Right renal cortex interstitium (tissue), 3 donors: ENCODE data around the gene NOC4L. TPM values are rescaled to one million over a fixed set of nuclear protein-coding genes. Genes with fewer than 3 reads are reported as not detected.
"Not testable (repeated sequence)": the region's sequence is repeated elsewhere in the genome, so short reads cannot be mapped to it uniquely, and the experiment has no call there.

ENCODE experiments used
- DNase-seq, 3 donors: peaks; one replicate each; pipeline ENCODE4 v3.0.0-alpha.2; 2013; ENCODE audit warnings: low read depth in 3 of 3, low spot score in 2 of 3
- polyA plus RNA-seq, 3 donors: library from polyadenylated mRNA; unstranded; fragments of 120-200 nt; gene quantifications; one replicate each; pipeline ENCODE4 v1.2.1, GENCODE V29; 2013; ENCODE audit not compliant: insufficient read length in 3 of 3

Gene NOC4L
- polyA plus RNA-seq, 3 donors = 10.9 to 12.4 (median 11.3) TPM

DNA sequence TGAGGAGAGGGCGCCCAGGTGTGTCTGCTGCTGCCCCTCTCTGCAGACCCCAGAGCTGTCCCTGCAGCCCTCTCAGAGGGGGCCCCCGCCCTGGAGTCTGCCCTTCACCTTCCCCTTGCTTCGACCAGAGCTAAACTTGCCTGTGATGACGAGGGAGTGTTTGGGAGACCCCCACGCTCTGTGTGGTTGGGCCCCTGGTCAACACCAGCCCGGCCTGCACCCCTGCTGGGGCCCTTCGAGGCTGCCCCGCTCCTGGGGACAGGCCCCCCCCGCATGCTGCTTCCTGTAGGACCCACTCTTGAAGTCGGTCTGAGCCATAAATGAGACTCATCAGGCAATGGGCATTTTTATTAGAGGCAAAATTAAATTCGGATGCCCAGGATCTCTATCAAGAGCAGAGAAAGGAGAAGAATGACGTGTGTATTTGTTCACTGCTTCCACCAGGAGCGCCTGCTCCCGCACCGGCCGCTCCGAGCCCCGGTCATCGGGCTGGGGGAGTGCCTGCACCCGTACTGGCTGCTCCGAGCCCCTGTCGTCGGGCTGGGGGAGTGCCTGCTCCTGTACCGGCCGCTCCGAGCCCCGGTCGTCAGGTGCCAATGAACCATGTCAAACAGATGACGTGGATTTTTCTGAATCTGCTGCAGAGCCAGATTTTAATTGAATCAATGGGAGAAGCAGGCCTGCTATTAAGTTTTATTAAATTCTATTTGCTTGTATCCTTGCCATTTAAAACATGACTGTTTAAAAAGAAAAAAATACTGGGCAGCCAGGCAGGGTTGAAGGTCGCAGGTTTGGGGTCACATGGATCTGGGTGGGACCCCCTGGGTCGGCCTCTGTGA is 47.7 kb downstream of the NOC4L start:
- DNase-seq = no peak

DNA sequence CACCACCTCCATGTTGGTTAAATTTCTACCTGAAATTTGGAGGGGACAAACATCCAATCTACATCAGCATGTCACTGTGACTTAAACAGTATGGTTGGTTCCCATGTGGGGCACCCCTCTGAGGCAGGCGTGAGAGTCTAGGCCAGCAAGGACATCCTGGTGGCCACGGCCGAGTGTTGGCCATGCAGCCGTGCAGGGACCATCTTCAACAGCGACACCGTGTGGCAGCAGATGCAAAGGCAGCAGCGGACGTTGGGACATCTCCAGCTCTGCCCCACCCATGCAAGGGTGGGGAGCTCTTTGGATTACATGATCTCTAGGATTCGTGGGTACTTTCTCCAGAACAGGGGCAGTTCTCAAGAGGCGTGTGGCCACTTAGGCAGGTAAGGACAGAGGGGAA is 49.8 kb downstream of the NOC4L start:
- no peak for DNase-seq

DNA sequence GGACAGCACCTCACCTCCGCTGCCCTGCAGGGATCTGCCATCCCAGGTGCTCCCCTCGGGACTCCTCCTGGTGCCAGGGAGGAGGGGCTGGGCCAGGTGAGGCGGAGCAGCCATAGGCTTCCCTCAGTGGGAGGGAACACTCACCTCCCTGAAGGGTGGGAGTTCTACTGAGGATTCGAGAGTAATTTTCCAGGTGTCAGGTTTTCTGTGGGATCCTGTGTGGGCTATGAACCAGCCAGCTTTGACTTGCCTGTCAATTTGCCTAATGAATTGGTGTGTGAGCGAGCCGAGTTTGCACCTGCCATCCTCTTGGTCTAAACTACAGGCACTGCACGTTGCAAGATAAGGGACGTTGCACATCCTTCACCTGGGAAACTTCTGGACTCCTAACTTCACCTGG is 50.3 kb downstream of the NOC4L start:
- DNase-seq = no peak

DNA sequence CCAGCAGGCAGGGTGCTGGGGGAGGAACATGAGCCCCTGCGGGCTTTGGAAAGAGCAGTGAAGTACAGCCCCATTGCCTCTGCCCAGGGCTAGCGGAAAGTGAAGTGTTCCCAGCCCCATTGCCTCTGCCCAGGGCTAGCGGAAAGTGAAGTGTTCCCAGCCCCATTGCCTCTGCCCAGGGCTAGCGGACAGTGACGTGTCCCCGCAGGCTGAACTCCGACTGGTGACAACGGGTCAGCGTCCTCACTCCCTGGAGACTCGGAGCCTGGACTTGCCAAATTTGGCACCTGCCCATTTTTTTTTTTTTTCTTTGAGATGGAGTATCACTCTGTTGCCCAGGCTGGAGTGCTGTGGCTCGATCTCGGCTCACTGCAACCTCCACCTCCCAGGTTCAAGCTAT is 51.0 kb downstream of the NOC4L start:
- not testable (repeated sequence) for DNase-seq

DNA sequence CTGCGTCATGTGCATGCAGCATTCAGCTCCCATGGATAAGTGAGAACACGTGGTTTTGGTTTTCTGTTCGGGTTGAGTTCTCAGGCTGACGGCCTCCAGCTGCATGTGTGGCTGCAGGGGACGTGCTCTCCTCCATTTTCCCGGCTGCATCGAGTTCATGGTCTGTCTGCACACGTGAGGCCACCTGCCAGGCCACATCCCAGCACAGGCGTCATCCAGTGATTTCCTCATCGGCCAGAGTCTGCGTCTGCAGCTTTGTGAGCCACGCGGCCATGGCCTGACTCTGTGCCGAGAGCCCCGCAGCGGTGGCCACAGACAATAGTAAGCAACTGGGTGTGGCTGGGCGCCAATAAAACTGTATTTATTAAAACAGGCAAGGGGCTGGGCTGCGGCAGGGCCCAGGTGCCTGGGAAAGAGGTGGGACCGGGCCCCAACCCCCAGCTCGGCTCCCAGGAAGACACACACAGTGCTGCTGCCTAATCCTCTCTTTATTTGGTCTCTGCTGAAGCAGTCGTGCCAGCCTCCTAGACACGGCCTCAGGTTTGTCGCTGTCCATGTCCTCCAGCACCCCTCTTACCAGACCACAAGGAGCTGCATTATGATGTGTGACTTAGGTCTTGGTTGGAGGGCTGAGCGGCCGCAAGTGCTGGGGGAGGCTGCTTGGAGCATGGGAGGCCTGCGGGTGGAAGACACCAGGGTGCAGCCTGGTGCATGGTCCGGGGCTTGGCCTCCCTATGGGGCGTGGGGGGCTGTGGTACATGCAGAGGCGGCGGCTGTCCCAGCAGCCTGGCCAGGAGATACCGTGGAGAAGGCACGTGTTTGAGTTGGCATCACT is 52.0 kb downstream of the NOC4L start:
- DNase-seq = no peak

DNA sequence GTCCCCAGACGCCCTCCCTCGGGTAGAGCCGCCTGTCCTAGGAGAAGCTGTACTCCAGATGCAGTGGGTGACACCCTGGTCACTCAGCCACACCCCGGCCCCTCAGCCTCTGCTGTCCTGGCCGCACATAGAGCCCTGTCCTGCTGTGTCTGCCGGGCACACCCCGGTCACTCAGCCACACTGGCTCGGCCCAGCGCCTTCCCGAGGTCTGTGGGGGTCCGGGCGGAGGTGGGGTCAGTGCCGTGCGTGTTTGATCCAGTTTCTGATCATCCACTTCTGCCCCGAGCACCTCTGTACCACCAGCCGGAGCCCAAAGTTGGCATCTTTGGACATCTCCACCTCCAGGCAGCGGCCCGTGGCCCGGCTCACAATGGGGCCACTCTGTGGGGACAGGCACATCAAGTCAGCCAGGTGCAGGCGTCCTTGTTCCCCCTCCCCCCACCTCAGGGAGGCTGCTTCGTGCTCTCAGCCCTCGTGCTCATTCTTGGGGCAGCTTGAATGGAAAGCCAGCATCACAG is 52.7 kb downstream of the NOC4L start:
- no peak for DNase-seq

DNA sequence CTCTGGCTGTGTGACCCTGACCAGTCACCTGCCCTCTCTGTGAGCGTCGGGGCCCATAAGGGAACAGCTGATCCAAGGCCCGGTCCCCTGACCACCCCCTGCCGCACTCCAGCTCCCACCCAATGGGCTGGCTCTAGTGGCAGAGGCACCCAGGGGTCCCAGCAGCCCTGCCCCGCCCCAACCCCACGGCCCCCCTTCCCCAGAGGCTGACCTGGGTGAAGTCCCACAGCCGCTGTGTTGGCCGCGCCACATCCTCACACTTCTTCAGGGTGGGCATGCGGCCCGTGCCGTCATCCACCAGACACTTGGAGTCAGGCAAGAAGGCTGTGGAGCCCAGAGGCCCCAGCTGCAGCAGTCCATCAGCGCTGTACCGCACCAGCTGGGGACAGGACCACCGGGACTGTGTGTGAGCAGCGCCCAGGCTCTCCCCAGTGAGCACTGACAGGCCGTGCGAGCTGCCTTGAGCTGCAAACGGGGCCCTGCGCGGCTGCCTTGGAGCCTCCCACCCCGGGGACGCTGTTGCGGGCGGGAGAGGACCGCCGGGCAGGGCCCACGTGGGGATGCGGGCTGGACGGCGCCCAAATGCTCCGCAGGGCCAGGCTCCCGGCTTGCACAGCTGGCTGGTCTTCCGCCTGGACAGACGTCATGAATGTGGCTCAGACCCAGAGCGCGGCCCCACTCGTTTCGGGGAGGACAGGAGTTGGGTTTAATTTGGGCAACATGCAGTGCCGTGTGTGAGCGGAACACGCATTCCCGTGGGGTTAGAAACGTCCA is 53.5 kb downstream of the NOC4L start:
- DNase-seq = no peak

DNA sequence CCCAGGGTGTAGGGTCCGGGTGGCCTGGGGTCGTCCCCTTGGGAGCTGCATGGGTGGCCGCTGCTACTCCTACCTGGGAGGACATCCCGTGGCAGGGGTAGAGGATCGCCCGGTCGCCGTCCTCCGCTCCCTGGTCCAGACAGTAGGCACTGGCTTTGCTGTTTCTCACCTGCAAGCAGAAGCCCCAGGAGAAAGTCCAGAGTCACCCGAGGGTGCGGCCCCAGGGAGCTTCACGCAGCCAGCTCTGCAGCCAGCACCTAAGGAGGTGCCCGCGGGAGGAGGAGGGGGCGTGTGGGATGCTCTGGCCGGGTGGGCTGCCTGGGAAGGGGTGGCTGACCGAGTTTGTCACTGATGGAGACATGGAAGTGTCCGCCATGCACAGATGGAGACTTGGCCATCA is 54.8 kb downstream of the NOC4L start:
- DNase-seq = no peak

DNA sequence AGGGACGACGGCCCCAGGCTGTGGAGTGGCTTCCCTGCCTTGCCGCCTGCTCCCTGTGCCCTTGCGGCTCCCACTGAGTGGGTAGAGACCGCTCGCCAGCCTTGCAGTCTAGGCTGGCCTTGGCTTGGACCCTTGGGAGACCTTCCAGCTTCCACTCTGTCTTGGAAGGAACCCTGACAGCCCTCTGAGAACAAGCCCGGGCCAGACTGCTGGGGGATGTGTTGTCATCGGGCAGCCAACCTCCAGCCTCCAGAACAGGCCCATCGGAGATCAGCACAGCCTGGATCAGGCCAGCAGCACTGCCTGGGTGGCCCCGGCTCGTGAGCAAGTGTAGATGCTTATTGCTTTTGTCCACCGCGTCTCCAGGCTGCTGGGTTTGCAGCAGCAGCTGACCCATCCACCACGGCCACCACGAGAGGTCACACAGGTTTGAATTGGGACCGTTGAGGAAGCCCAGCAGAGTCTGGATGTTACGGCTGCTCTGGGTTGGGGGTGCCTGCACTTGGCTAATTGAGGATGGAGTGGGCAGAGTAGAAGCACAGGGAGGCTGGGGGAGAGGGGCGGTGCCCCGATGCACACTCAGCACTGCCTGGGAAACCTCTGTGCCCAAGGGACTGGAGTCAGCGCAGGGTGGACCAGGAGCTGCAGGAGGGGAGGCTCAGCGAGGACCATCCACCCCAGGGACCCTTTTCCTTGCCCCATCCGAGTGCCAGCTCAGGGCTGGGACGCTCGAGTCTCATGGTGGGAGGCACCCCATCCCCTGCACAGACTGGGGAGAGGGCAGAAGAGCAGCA is 55.5 kb downstream of the NOC4L start:
- DNase-seq = no peak

DNA sequence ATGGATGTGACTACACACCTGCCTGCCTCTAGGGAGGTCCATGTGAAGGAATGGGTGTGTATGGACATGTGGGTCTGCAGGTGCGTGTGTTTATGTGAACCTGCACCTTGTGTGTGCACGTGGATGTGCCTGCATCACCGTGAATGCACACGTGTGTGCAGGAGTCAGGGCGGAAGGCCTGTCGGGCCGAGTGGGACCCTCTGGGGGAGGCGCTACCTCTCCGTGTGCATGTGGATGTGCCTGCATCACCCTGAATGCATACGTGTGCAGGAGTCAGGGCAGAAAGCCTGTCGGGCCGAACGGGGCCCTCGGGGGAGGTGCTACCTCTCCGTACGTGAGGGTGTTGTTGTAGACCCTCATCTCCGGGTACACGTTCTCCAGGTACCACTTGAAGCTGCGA is 56.5 kb downstream of the NOC4L start:
- no peak for DNase-seq

DNA sequence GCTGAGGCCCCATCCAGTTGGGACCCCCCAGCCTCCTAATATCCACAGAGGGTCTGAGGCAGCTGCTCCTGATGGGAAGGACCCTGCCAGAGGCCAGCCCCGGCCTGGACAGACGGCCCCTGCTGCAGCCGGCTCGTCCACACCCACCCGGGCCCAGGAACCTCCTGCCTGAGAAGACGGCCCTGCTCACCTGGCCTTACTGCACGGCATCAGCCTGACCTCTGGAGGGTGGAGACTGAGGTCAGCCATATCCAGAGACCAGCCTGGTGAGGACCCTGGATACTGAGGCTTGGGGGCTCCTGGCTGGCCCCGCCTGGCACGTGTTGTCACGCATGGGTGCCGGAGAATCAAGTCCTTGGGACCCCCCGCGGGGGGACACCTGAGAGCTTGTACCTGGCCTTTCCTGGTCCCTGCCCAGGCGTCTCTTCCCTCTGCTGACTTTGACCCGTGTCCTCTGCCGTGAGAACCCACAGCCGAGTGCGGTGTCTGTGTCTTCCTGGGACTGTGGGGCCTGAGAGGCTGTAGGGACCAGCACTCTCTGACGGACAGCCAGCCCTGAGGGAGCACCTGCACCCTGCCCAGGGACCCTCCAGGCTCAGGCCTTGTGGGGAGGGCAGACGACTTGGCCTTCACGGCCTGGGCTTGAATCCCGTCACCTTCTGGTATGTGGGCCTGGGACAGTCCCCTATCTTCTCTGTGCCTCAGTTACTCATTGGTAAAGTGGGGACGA is 57.3 kb downstream of the NOC4L start:
- no peak for DNase-seq

Other genes with a start within 250 kb of the NOC4L start
- 10 to 100 TPM; 18.4 to 20.5 (median 19.8) TPM for gene ULK1, start 249.8 kb upstream of the NOC4L start, polyA plus RNA-seq
- 10 to 100 TPM; 10.5 to 12.8 (median 12.2) TPM for gene PUS1, start 215.2 kb upstream of the NOC4L start, polyA plus RNA-seq
- gene EP400, start 194.5 kb upstream of the NOC4L start, polyA plus RNA-seq = 10 to 100 TPM; 29.2 to 31.6 (median 30.8) TPM
- gene DDX51, start 138 bp upstream of the NOC4L start, polyA plus RNA-seq = 10 to 100 TPM; 10.9 to 12.8 (median 11.7) TPM
- 1 to 10 TPM; 6.2 to 8.0 (median 7.1) TPM for gene GALNT9, start 185.1 kb downstream of the NOC4L start, polyA plus RNA-seq